PC-9 (cell line): ENCODE measurements around the gene GDPD5.

Experiments
- EZH2 ChIP-seq: fragments of 200-600 bp; sonication (generic); IDR thresholded peaks from 2 replicates; pipeline ENCODE4 v1.8.0; 2017; ENCODE audit warnings: antibody characterized with exemption, low read depth
- TF ChIP-seq, protein P1 (sequence below): fragments of 200-600 bp; sonication (generic); conservative IDR thresholded peaks from 2 replicates; pipeline ENCODE4 v1.6.1; 2017; ENCODE audit warnings: mixed run types, antibody characterized with exemption, mild to moderate bottlenecking, moderate library complexity

DNA sequence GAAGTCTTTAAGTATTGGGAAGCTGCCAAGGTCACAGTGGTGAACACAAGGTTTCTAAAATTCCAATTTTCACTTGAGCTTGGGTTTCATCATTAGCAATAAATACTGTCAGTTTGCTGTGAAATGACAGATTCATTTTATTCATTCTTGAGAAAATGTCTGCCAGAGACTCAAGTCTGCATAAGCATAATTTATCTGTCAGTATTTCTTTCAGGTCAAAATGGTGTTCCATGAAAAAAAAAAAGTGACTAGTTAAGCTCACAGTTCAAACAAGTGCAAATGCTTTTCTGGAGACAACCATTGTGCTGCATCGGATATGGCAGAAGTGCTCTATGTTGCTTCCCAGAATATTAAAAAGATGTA, 8.1 kb upstream of the GDPD5 start:
- TF ChIP-seq, protein P1, sequence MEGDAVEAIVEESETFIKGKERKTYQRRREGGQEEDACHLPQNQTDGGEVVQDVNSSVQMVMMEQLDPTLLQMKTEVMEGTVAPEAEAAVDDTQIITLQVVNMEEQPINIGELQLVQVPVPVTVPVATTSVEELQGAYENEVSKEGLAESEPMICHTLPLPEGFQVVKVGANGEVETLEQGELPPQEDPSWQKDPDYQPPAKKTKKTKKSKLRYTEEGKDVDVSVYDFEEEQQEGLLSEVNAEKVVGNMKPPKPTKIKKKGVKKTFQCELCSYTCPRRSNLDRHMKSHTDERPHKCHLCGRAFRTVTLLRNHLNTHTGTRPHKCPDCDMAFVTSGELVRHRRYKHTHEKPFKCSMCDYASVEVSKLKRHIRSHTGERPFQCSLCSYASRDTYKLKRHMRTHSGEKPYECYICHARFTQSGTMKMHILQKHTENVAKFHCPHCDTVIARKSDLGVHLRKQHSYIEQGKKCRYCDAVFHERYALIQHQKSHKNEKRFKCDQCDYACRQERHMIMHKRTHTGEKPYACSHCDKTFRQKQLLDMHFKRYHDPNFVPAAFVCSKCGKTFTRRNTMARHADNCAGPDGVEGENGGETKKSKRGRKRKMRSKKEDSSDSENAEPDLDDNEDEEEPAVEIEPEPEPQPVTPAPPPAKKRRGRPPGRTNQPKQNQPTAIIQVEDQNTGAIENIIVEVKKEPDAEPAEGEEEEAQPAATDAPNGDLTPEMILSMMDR = no peak
- TF ChIP-seq EZH2 = no peak
